ENCODE data around the gene FAM156A.
"Not testable (repeated sequence)": the region's sequence is repeated elsewhere in the genome, so short reads cannot be mapped to it uniquely, and the experiment has no call there.

FAM156A gene

DNA sequence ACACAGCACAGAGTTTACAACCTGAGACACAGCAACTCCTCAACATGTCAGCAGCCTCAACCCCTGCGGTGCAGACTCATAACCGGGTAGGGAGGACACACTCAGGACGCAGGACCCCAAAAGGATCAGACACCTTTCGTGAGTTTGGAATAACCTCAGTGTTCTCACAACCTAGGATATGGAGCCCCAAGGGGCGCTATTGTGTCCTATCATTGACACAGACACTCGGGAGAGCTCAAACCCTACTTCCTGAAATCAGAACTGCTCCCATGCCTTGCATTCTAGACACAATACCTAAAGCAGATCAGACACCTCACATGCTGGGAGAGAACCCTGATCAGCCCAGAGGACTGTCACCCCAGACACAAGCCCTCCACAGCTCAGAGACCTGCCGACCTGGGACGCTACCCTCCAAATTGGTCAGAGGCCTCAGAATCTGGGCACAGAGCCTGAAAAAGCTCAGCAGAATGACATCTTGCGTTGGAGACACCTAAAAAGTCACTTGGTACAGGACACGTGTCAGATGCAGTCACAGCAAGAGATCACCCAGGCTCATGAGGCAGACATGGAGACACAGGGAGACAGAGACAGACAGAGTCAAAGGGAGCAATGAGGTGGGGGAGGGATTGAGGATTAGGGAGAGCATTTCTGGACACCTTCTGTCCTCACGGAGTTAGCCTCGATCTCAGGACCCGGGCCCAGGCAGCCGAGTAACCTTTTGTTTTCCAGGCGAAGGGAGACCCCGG is 8.8 kb upstream of the FAM156A start:
- DNase-seq (ENCODE audit: low spot score): not testable (repeated sequence)

DNA sequence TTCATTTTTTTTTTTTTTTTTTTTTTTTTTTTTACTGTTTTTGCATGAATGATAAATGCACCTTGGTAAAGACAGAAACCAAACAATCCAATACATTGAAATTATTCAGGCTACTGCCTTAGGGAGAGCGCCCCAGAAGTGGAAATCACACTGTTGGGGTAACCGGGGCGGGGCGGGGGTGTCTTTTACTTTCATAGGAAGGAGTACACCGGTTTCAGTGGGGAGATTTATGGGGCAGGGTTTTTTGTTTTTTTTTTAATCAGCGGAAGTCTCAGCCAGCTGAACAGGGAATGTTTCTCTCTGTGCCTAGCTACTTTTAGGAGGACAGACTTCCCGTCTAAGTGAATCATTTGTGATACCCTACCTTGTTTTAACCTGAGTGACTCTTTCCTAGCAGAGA is 643 bp upstream of the FAM156A start:
- DNase-seq (ENCODE audit: low spot score): not testable (repeated sequence)

DNA sequence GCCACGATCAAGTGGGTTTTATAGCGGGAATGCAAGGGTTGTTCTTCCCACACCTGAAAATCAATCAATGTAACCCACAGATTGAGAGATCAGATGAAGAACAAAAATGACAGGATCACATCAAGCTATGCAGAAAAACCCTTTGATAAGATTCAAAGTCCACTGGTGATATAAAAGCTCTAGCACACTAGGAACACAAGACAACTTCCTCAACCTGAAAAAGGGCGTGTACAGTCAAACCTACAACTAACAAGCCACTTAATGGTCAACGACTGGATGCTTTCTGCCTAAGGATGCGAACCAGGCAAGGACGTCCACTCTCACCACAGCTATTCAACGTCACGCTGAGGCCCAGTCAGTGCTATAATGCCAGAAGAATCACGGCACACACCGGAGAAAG is 8.4 kb downstream of the FAM156A start:
- DNase-seq (ENCODE audit: low spot score): not testable (repeated sequence)

DNA sequence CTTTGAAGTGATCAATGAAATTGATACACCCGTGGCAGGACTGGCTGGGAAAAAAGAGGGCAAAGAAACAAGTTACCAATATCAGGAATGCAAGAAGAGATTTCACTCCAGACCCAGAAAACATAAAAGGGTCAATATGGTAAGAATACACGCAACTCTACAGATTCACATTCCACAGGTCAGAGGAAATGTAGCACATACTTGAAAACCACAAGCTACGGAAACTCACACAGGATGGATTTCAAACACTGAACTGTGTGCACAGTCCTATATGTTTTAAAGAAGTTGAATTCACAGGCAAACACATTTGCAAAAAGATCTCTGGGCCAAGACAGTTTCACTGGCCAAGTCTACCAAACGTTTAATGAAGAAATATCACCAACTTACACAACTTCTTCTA is 9.0 kb downstream of the FAM156A start:
- DNase-seq (ENCODE audit: low spot score): not testable (repeated sequence)

DNA sequence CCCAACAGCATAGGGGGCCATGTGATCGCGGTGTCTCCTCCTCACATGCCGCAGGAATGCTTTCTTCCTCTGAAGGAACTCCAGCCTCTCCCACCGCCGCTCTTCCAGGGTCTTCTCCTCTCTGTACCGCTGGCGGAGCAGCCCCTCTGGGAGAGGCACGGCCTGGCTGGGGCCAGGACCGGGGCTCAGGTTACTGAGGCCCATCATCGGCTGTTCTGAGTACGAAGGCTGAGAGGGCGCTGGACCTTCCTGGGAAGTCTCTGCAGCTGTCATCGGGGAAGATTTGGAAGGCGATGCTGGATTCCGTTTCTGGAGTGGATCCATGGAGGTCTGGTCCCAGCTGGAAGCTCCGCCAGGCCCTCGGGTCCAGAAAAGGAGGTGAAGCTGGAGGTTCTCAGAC is 10.1 kb downstream of the FAM156A start:
- not testable (repeated sequence) for DNase-seq (ENCODE audit: low spot score)

DNA sequence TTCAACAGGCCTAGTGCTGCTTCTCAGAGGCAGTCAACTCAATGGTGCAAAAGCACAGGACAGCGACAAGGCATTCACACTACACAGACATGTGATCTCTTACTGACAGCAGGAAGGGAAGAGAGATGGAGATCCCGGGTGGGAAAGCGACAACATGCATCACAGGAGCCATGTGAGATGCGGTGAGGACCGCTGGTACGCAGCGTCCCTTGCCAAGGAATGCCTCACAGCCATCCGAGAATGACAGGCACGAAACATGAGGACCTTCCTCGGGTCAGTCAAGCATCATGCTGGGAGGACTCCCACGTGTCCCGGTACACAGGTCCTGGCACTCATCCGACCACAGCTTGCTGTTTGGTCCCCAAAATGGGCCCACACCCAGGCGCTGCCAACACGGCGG is 10.8 kb downstream of the FAM156A start:
- not testable (repeated sequence) for DNase-seq (ENCODE audit: low spot score)

DNA sequence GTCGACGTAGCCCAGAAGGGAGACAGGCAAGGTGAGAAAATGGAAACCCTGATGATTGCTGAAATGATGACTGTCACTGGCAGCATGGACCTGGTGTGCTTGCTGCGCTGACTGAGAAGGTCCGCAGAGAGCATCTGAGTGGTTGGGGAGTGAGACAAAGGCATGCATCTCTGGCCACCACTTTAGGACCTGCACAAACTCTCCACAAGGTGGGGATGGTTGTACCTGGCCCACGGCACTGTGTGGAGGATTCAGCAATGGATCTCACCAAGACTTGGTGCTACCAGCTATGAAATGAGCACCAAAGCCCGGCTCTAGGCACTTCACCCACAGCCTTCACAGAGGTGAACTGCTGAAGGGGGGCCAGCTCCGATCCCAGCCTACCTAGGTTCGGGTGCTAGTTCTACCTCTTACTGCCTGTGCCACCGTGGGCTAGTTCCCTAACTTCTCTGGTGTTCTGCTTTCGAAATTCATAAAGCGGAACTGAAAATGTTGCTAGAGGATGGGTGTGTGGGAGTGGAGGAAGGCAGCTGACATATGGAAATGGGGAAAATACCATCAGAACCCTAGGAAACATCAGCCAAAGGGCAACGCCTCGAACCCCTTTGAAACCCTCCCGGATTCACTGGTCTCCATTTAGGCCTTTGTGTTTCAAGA is 12.4 kb downstream of the FAM156A start:
- not testable (repeated sequence) for DNase-seq (ENCODE audit: low spot score)

DNA sequence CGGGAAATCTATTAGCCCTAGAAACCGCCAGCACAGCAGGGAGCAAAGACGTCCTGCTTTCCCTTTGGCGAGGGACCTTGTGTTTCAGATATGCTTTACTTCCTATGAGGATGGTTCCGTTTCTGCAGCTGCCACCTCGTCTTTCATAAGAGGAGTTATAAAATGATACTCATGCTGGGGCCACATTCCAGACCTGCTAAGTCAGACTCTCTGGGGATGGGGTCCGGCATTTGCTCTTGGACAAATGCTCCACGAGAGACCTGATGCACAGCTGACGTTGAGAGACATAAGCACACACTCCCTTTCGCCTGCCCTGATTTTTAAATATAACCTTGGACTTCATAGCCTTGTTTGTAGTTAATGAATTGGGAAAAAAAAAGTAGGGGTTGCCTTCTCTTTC is 16.6 kb downstream of the FAM156A start:
- not testable (repeated sequence) for DNase-seq (ENCODE audit: low spot score)

DNA sequence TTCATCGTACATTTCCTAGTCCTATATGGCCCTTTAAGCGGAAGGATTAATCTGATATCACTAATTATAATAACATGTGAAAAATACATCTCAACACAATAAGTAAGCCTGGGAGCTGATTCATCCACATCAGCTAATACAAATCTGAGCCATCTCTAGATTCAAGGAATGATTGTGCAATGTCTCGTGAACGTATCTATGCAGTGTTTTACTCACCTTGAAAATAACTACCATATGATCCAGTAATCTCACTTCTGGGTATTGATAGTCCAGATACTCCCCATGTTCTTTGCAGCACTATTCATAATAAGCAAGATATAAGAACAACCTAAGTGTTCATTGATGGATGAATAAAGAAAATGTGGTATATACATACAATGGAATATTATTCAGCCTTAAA is 17.6 kb downstream of the FAM156A start:
- DNase-seq (ENCODE audit: low spot score): not testable (repeated sequence)

DNA sequence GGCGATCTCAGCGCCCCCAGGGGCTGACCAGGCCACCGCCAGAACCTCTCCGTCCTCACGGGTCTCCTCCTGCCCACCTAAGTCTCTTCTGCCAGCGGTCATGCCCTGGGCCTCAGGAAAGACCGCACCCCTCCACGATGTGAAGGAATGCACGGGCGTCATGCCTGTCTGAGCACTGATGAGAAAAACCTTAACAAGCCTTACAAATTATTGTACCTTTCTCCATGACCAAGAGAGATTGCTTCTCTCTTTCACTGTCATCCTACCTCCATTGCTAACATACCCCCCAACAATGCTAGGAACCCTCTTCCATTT is 22.9 kb downstream of the FAM156A start:
- peak; percentile 40 for DNase-seq (ENCODE audit: low spot score)

DNA sequence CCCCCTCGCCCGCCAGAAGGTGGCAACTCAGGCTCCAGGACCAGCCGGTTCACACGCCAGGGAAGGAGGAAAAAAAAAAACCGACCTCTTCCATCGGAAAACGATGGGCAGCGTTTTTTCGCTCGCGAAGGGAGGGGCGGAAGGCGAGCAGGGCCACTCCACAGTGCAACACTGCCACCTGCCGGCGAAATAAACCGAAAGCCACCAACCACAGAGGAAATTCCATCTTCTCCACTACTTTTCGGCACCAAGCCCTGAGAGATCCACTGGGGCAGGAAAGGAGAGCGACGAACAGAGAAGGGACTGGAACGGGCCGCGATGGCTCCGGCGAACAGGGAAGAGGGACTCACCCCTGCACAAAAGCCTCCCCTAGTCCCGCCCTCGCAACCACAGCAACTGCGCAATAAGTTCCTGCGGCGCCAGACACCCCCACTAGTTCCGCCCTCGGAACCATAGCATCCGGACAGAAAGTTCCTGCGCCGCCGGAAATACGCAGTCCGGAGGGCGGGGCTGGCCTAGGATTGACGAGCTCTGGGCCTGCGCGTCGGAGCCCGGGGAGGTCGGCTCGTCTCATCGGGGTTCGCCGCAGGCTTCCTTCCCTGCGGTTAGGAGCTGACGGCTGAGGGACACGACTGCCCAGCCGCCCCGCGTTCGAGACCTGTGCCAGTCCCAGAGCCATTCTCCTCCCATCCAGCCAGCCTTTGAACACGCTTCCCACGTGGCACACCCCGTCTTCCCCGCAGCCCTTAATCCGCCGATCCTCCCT is 23.4 kb downstream of the FAM156A start:
- peak; percentile 97 for DNase-seq (ENCODE audit: low spot score)

DNA sequence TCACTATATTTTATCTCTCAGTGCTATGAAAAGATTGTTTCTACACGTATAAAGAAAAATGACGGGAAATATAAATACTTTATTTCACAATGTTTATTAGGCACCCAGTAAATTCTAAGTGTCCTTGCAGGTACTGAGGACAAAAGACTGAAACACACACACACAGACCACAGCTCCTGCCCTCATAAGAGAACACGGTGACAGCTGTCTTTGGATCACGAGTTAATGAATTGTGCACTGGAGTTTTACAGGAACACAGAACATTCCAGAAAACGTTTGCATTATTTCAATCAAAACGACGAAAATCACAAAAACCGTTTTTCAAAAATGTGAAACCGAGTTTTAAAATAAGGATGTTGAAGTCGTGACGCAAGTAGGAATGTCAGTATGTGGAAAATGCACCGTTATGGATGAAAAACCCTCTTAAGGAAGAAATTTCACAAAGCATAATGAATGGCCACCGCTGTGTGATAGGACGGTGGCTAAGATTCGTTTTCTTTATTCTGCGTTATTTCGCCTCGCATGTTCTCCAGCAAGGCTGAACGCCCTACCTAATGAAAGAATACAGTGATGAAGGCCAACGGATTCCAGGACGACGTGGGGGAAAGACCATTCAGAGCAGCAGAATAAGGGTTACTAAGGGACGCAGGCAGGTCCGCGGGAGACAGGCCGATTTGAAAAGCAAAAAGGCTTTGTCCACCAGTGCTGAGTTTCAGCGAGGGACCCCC is 24.2 kb downstream of the FAM156A start:
- DNase-seq (ENCODE audit: low spot score): no peak

DNA sequence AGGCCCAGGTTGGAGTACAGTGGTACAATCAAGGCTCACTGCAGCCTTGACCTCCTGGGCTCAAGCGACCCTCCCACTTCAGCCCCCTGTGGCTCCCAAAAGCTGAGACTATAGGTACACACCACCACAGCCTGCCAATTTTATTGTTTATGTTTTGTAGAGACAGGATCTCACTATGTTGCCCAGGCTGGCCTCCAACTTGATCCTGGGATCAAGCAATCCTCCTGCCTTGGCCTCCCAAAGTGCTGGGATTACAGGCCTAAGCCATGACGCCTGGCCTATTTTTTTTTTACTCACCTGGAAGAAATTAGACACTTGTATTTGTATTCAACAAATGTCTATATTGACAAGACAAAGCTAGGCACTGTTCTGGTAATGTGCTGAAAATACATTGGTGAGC is 25.1 kb downstream of the FAM156A start:
- DNase-seq (ENCODE audit: low spot score): no peak

DNA sequence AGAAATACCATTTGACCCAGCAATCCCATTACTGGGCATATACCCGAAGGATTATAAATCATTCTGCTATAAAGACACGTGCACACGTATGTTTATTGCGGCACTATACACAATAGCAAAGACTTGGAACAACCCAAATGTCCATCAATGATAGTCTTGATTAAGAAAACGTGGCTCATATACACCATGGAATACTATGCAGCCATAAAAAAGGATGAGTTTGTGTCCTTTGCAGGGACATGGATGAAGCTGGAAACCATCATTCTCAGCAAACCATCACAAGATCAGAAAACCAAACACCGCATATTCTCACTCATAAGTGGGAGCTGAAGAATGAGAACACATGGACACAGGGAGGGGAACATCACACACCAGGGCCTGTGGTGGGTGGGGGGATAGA is 28.1 kb downstream of the FAM156A start:
- not testable (repeated sequence) for DNase-seq (ENCODE audit: low spot score)

DNA sequence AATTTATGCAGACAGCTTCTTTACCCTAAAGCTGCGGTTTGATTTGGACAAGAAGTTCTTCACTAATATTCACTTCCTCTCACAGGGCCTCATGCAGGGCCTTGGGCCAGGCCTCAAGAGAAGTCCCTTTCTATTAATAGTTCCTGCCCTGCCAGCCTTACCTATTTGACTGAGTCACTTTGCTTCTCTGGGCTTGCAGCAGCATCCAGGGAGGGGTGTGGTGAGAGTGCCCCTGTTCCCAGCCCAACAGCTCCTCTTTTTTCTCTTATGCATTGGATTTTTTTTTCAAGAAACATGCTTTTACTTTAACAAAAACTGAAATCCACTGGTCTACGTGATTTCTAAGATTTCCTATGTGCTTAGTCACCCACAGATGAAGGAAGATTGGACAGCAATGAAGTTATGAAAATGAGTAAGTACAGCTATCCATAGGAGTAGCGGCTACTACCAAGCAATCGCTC is 34.5 kb downstream of the FAM156A start:
- DNase-seq (ENCODE audit: low spot score): peak; percentile 54

DNA sequence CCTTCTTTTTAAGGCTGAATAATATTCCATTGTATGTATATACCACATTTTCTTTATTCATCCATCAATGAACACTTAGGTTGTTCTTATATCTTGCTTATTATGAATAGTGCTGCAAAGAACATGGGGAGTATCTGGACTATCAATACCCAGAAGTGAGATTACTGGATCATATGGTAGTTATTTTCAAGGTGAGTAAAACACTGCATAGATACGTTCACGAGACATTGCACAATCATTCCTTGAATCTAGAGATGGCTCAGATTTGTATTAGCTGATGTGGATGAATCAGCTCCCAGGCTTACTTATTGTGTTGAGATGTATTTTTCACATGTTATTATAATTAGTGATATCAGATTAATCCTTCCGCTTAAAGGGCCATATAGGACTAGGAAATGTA is 43.6 kb downstream of the FAM156A start:
- not testable (repeated sequence) for DNase-seq (ENCODE audit: low spot score)

DNA sequence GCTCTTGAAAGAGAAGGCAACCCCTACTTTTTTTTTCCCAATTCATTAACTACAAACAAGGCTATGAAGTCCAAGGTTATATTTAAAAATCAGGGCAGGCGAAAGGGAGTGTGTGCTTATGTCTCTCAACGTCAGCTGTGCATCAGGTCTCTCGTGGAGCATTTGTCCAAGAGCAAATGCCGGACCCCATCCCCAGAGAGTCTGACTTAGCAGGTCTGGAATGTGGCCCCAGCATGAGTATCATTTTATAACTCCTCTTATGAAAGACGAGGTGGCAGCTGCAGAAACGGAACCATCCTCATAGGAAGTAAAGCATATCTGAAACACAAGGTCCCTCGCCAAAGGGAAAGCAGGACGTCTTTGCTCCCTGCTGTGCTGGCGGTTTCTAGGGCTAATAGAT is 44.6 kb downstream of the FAM156A start:
- DNase-seq (ENCODE audit: low spot score): not testable (repeated sequence)

DNA sequence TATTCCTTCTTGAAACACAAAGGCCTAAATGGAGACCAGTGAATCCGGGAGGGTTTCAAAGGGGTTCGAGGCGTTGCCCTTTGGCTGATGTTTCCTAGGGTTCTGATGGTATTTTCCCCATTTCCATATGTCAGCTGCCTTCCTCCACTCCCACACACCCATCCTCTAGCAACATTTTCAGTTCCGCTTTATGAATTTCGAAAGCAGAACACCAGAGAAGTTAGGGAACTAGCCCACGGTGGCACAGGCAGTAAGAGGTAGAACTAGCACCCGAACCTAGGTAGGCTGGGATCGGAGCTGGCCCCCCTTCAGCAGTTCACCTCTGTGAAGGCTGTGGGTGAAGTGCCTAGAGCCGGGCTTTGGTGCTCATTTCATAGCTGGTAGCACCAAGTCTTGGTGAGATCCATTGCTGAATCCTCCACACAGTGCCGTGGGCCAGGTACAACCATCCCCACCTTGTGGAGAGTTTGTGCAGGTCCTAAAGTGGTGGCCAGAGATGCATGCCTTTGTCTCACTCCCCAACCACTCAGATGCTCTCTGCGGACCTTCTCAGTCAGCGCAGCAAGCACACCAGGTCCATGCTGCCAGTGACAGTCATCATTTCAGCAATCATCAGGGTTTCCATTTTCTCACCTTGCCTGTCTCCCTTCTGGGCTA is 48.9 kb downstream of the FAM156A start:
- DNase-seq (ENCODE audit: low spot score): not testable (repeated sequence)

DNA sequence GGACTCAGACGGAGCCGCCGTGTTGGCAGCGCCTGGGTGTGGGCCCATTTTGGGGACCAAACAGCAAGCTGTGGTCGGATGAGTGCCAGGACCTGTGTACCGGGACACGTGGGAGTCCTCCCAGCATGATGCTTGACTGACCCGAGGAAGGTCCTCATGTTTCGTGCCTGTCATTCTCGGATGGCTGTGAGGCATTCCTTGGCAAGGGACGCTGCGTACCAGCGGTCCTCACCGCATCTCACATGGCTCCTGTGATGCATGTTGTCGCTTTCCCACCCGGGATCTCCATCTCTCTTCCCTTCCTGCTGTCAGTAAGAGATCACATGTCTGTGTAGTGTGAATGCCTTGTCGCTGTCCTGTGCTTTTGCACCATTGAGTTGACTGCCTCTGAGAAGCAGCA is 50.4 kb downstream of the FAM156A start:
- not testable (repeated sequence) for DNase-seq (ENCODE audit: low spot score)

DNA sequence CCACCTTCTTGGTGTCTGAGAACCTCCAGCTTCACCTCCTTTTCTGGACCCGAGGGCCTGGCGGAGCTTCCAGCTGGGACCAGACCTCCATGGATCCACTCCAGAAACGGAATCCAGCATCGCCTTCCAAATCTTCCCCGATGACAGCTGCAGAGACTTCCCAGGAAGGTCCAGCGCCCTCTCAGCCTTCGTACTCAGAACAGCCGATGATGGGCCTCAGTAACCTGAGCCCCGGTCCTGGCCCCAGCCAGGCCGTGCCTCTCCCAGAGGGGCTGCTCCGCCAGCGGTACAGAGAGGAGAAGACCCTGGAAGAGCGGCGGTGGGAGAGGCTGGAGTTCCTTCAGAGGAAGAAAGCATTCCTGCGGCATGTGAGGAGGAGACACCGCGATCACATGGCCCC is 51.2 kb downstream of the FAM156A start:
- not testable (repeated sequence) for DNase-seq (ENCODE audit: low spot score)

DNA sequence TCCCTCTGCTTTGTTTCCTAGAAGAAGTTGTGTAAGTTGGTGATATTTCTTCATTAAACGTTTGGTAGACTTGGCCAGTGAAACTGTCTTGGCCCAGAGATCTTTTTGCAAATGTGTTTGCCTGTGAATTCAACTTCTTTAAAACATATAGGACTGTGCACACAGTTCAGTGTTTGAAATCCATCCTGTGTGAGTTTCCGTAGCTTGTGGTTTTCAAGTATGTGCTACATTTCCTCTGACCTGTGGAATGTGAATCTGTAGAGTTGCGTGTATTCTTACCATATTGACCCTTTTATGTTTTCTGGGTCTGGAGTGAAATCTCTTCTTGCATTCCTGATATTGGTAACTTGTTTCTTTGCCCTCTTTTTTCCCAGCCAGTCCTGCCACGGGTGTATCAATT is 52.2 kb downstream of the FAM156A start:
- DNase-seq (ENCODE audit: low spot score): not testable (repeated sequence)

DNA sequence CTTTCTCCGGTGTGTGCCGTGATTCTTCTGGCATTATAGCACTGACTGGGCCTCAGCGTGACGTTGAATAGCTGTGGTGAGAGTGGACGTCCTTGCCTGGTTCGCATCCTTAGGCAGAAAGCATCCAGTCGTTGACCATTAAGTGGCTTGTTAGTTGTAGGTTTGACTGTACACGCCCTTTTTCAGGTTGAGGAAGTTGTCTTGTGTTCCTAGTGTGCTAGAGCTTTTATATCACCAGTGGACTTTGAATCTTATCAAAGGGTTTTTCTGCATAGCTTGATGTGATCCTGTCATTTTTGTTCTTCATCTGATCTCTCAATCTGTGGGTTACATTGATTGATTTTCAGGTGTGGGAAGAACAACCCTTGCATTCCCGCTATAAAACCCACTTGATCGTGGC is 52.8 kb downstream of the FAM156A start:
- DNase-seq (ENCODE audit: low spot score): not testable (repeated sequence)
